HG03469 (cell line): ENCODE data around the gene RGS9.

ENCODE experiments used
- ATAC-seq: cut with Tn5 transposase; IDR thresholded peaks from one replicate; pipeline ENCODE4 v1.9.1; 2021; ENCODE audit warnings: mild to moderate bottlenecking, moderate library complexity, moderate number of reproducible peaks; ENCODE audit not compliant: unreplicated experiment

The RGS9 gene

GRCh38 chr17:65243838-65244625 lies 106.9 kb downstream of the RGS9 start:
- no peak for ATAC-seq

GRCh38 chr17:65246252-65246651 lies 109.1 kb downstream of the RGS9 start:
- no peak for ATAC-seq

- no peak for ATAC-seq
Measured at GRCh38 chr17:65249774-65250173, 112.6 kb downstream of the RGS9 start.

- no peak for ATAC-seq
Measured at GRCh38 chr17:65254166-65254565, 117.0 kb downstream of the RGS9 start.

GRCh38 chr17:65259281-65259680 lies 122.1 kb downstream of the RGS9 start:
- ATAC-seq: no peak

- ATAC-seq: no peak
Measured at GRCh38 chr17:65259696-65260485, 122.7 kb downstream of the RGS9 start.

- no peak for ATAC-seq
Measured at GRCh38 chr17:65260626-65261025, 123.5 kb downstream of the RGS9 start.

GRCh38 chr17:65261152-65261551 lies 124.0 kb downstream of the RGS9 start:
- ATAC-seq: no peak

- ATAC-seq: no peak
Measured at GRCh38 chr17:65261682-65262636, 124.8 kb downstream of the RGS9 start.

- ATAC-seq: no peak
Measured at GRCh38 chr17:65265276-65265675, 128.1 kb downstream of the RGS9 start.

GRCh38 chr17:65268832-65269231 lies 131.7 kb downstream of the RGS9 start:
- ATAC-seq: no peak

- ATAC-seq: no peak
Measured at GRCh38 chr17:65270499-65271253, 133.5 kb downstream of the RGS9 start.

GRCh38 chr17:65271296-65271695 lies 134.1 kb downstream of the RGS9 start:
- no peak for ATAC-seq
